Parathyroid adenoma (tissue), 2 donors: ENCODE measurements around the gene HOTAIR.

ENCODE experiments used
- H2AFZ ChIP-seq: fragments of 300-600 bp; sonication (generic); one replicate; pipeline ENCODE4 v1.7.0; 2017; ENCODE audit warnings: antibody characterized with exemption, mild to moderate bottlenecking
- H3K27ac ChIP-seq: fragments of 300-600 bp; sonication (generic); one replicate; pipeline ENCODE4 v1.7.0; 2017
- H3K27me3 ChIP-seq: fragments of 300-600 bp; sonication (generic); one replicate; pipeline ENCODE4 v1.7.0; 2017; ENCODE audit warnings: low read length; ENCODE audit not compliant: control insufficient read depth, insufficient read depth
- H3K36me3 ChIP-seq: fragments of 300-600 bp; sonication (generic); one replicate; pipeline ENCODE4 v1.7.0; 2017; ENCODE audit warnings: low read length; ENCODE audit not compliant: control insufficient read depth, insufficient read depth
- H3K4me1 ChIP-seq: fragments of 300-600 bp; sonication (generic); one replicate; pipeline ENCODE4 v1.7.0; 2017; ENCODE audit warnings: control low read depth
- H3K4me2 ChIP-seq: fragments of 300-600 bp; sonication (generic); one replicate; pipeline ENCODE4 v1.7.0; 2017; ENCODE audit warnings: low read length
- H3K4me3 ChIP-seq: fragments of 300-600 bp; sonication (generic); one replicate; pipeline ENCODE4 v1.7.0; 2017; ENCODE audit warnings: low read depth, low read length
- H3K79me2 ChIP-seq: fragments of 300-600 bp; sonication (generic); one replicate; pipeline ENCODE4 v1.7.0; 2017; ENCODE audit warnings: control low read depth
- H3K9ac ChIP-seq: fragments of 300-600 bp; sonication (generic); one replicate; pipeline ENCODE4 v1.7.0; 2017; ENCODE audit warnings: mild to moderate bottlenecking
- H3K9me3 ChIP-seq: fragments of 300-600 bp; sonication (generic); one replicate; pipeline ENCODE4 v1.7.0; 2017; ENCODE audit warnings: low read length; ENCODE audit not compliant: control insufficient read depth
- TF ChIP-seq, protein P1 (sequence below): fragments of 300-600 bp; sonication (generic); IDR thresholded peaks from one replicate; pipeline ENCODE4 v1.7.0; 2017; ENCODE audit warnings: antibody characterized with exemption, mild to moderate bottlenecking
- donor health status: primary hyperparathyroidism.

The HOTAIR gene

DNA sequence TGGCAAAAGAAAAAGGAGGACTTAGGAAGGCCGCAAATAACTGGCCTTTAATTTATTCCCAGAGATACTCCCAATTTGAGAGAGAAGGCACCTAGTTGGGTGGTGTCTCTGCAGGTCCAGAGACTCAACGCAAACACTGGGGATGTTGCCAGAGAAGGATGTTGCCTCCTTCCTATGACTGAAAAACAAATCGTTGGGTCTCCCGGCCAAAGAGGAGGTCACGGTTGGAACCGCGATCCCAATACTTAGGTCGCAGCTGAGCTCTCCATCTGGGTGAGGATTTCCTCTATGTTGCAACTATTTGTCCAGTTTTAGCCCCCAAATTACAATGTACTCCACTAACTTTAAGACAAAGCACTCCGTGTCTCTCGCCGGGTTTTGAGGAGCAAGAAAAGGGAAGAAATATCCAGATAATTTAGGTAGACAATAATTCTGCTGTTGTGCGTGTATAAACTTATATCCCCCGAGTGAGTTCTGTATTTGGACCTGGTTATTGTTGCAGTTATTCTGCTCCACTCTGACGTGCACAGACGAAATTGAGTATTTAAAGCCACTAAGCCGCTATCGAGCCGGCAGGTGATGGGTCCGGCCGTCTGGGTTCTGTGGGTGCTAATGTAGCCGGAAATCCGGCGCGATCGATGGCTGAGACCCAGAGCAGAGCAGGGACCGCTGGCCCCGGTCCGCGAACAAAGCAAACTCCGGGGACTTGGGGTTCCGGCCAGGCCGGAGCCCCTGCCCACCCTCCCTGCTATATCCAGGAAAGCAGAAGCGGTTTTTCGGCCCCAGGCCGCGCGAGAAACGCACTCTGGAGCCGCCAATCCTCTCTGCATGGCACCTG is 14.3 kb downstream of the HOTAIR start:
- Histone ChIP-seq H3K9ac (no peak overlapping the region), H3K4me2 (no peak overlapping the region), H3K27ac (no peak overlapping the region), H2AFZ (no peak overlapping the region), H3K9me3 (no peaks in the 10 kb centered on the region), H3K36me3 (no peaks in the 10 kb centered on the region), H3K79me2 (no peaks in the 10 kb centered on the region), H3K4me3 (no peak overlapping the region), H3K4me1 (no peaks in the 10 kb centered on the region), H3K27me3 (peaks cover 34% of the 10 kb centered on the region)
- TF ChIP-seq, protein P1, sequence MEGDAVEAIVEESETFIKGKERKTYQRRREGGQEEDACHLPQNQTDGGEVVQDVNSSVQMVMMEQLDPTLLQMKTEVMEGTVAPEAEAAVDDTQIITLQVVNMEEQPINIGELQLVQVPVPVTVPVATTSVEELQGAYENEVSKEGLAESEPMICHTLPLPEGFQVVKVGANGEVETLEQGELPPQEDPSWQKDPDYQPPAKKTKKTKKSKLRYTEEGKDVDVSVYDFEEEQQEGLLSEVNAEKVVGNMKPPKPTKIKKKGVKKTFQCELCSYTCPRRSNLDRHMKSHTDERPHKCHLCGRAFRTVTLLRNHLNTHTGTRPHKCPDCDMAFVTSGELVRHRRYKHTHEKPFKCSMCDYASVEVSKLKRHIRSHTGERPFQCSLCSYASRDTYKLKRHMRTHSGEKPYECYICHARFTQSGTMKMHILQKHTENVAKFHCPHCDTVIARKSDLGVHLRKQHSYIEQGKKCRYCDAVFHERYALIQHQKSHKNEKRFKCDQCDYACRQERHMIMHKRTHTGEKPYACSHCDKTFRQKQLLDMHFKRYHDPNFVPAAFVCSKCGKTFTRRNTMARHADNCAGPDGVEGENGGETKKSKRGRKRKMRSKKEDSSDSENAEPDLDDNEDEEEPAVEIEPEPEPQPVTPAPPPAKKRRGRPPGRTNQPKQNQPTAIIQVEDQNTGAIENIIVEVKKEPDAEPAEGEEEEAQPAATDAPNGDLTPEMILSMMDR: no peak

DNA sequence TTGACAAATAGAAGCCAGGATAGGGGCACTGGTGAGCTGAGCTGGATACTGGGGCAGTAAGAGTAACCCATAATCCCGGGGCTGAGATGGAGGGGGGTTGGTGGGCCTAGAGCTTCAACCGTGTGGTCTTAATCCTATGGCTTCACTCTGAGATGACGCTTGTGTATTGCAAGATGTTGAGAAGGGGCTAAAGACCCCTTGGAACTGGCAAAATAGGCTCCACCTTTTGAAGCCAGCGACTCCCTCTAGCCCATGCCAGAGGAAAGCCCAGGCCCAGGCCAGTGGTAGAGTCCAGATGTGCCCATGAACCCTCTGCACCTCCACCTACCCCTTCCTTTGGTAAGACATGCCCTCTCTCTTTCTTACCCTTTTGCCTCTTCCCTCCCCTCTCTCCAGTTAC is 15.4 kb downstream of the HOTAIR start:
- Histone ChIP-seq H3K79me2 (no peaks in the 10 kb centered on the region), H3K4me3 (no peak overlapping the region), H3K9ac (no peak overlapping the region), H3K9me3 (no peaks in the 10 kb centered on the region), H2AFZ (no peak overlapping the region), H3K36me3 (no peaks in the 10 kb centered on the region), H3K27ac (no peak overlapping the region), H3K4me1 (no peaks in the 10 kb centered on the region), H3K27me3 (peaks cover 36% of the 10 kb centered on the region), H3K4me2 (no peak overlapping the region)
- TF ChIP-seq, protein P1: no peak

DNA sequence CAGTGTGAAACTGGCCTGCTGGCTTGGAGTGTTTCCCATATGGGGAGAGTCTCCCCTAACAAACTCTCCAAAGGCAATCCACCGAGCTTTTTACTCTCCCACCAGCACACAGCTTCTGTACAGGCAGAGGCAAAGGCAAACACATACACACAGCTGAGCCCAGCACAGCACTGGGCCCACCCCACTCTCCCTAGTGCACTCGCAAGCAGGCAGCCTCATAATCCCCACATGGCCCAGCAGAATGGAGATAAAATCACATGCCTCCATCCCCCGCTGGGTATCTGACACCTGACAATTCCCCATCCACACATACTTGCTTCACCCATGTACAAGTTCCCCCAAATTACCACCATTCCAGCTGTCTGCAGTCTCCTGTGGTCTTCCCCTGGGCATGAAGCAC is 16.6 kb downstream of the HOTAIR start:
- peaks cover 31% of the 10 kb centered on the region for H3K27me3 ChIP-seq
- no peaks in the 10 kb centered on the region for H3K79me2 ChIP-seq
- H3K27ac ChIP-seq: no peak overlapping the region
- H2AFZ ChIP-seq: no peak overlapping the region
- H3K9me3 ChIP-seq: no peaks in the 10 kb centered on the region
- H3K9ac ChIP-seq: no peak overlapping the region
- H3K4me3 ChIP-seq: no peak overlapping the region
- no peak overlapping the region for H3K4me2 ChIP-seq
- no peaks in the 10 kb centered on the region for H3K36me3 ChIP-seq
- H3K4me1 ChIP-seq: no peaks in the 10 kb centered on the region
- TF ChIP-seq, protein P1: no peak

DNA sequence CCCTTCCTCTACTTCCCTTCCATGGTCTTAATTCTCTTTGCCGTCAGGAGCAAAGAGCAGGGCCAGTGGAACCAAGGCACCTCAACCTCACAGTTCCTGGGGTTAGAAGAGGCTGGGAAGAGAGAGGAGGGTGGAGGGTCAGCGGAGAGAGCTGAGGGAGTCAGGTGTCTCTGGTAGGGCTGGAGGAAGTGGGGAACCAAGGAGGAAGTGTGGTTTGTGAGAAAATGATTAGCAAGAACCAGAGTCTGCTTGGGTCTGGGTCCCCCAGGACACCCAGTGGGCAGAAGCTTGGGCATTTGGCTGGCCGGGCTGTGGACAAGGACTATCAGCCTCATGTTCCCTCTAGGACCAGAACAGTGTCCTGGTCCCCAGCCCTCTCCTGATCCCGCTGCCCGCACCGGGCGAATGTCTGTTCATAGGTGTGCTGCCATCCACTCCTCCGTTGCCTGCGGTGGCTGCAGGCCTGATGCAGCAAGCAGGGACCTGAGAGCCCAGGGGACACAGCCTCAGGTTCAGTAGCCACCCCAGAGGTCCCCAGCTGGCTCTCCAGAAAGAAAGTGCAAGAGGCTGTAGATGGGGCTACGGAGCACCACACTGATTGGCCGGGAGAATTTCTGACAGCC is 17.7 kb downstream of the HOTAIR start:
- Histone ChIP-seq H3K4me1 (no peaks in the 10 kb centered on the region), H3K9me3 (no peaks in the 10 kb centered on the region), H3K36me3 (no peaks in the 10 kb centered on the region), H3K79me2 (no peaks in the 10 kb centered on the region), H3K27ac (no peak overlapping the region), H3K9ac (no peak overlapping the region), H3K4me2 (no peak overlapping the region), H2AFZ (no peak overlapping the region), H3K4me3 (no peak overlapping the region), H3K27me3 (peaks cover 28% of the 10 kb centered on the region)
- TF ChIP-seq, protein P1: no peak
